Kidney (tissue), 14 donors: ENCODE results near the gene SCMH1. TPM values are rescaled to one million over a fixed set of nuclear protein-coding genes. Genes with fewer than 3 reads are reported as not detected.

Experiments used
- DNase-seq, 5 donors: peaks; one replicate each; pipeline ENCODE4 v3.0.0-alpha.2; 2013 to 2020
- FAIRE-seq: peaks from 2 replicates; lab custom pipeline; 2012; peaks lifted over from hg19 to GRCh38; lab: Jason Lieb, UNC
- H3K27ac ChIP-seq, 2 donors: one replicate each; pipeline ENCODE4 v1.7.0; 2013; ENCODE audit warnings: low read depth in 2 of 2, low read length in 2 of 2, inconsistent platforms in 1 of 2
- H3K27me3 ChIP-seq: one replicate; pipeline ENCODE4 v1.7.1; 2013; ENCODE audit warnings: low read length, inconsistent platforms; ENCODE audit not compliant: control insufficient read depth, insufficient read depth
- H3K36me3 ChIP-seq, 3 donors: one replicate each; pipeline versions ENCODE4 v1.7.0 to v1.7.1; 2013; ENCODE audit warnings: low read length in 3 of 3, control low read depth in 1 of 3, inconsistent platforms in 1 of 3; ENCODE audit not compliant: insufficient read depth in 3 of 3, control insufficient read depth in 2 of 3
- H3K4me1 ChIP-seq, 3 donors: one replicate each; pipeline versions ENCODE4 v1.7.0 to v1.7.1; 2013; ENCODE audit warnings: low read length in 3 of 3, inconsistent platforms in 1 of 3, low read depth in 1 of 3; ENCODE audit not compliant: control insufficient read depth in 2 of 3, insufficient read depth in 2 of 3
- H3K4me3 ChIP-seq, 3 donors: one replicate each; pipeline versions ENCODE4 v1.7.0 to v1.8.1; 2013; ENCODE audit warnings: low read length in 3 of 3, control low read depth in 1 of 3, inconsistent platforms in 1 of 3
- H3K9ac ChIP-seq, 3 donors: one replicate each; pipeline versions ENCODE4 v1.7.0 to v1.7.1; 2013; ENCODE audit warnings: low read length in 3 of 3, control low read depth in 1 of 3, inconsistent platforms in 1 of 3
- H3K9me3 ChIP-seq, 3 donors: one replicate each; pipeline versions ENCODE4 v1.7.0 to v1.7.1; 2013; ENCODE audit warnings: low read length in 3 of 3, control low read depth in 1 of 3, inconsistent platforms in 1 of 3; ENCODE audit not compliant: control insufficient read depth in 2 of 3, insufficient read depth in 1 of 3
- CTCF ChIP-seq: IDR thresholded peaks from 3 replicates; pipeline ENCODE4 v1.5.1; 2012; ENCODE audit warnings: mild to moderate bottlenecking, moderate library complexity, borderline replicate concordance; ENCODE audit not compliant: insufficient read depth; ENCODE audit errors: extremely low read depth
- intact Hi-C: fragments of 100-400 bp; cut with DNase I; formaldehyde crosslinking; loops from one replicate; pipeline ENCODE4 v1.11.1; 2022
- polyA plus RNA-seq: library from polyadenylated mRNA; stranded (reverse); fragments of 350-450 nt; fragmentation: Illumina TruSeq; extraction: RNeasy Lipid Tissue Mini Kit (QIAGEN cat#74804); gene quantifications from one replicate; pipeline ENCODE4 v1.2.3, GENCODE V29; 2014; ENCODE audit warnings: low read depth, low replicate concordance; ENCODE audit not compliant: insufficient read depth
- total RNA-seq: library from RNA; stranded (reverse); fragmentation: NEBNext Ultra II Directional; extraction: Animal tissue kit (Norgen Biotek cat#: 25700); gene quantifications from one replicate; pipeline ENCODE4 v1.2.1, GENCODE V29; 2021
- donor health status: control.
- donor health status: control.
- donor health status: control.
- donor health status: control.
- donor health status: control.
- donor health status: DM: yes; HTN: yes; CAD: no.
- donor health status: Normal renal cell carcinoma (clear cell type).

Gene SCMH1
- total and polyA plus RNA-seq, 2 donors from 2014 or later: 26.4 to 58.3 TPM

- no peaks in the 10 kb centered on the region for H3K36me3 ChIP-seq
- intact Hi-C loops: no loop called here
- DNase-seq: no peak
These were observed 141.9 kb downstream of the SCMH1 start for GRCh38 chr1:41100170-41100569.

GRCh38 chr1:41098730-41099460 is 143.2 kb downstream of the SCMH1 start:
- intact Hi-C loops: no loop called here
- no peak overlapping the region for H3K9ac ChIP-seq
- DNase-seq (no peak), FAIRE-seq (no peak)
- no peaks in the 10 kb centered on the region for H3K36me3 ChIP-seq
- H3K27me3 ChIP-seq: no peaks in the 10 kb centered on the region
- no peak overlapping the region for H3K27ac ChIP-seq
- H3K4me1 ChIP-seq: peaks cover 0 to 15% (median 5%) of the 10 kb centered on the region in 3 donors
- no peak for TF ChIP-seq CTCF
- no peaks in the 10 kb centered on the region for H3K9me3 ChIP-seq
- H3K4me3 ChIP-seq: no peak overlapping the region

More at GRCh38 chr1:41100170-41100569, 141.9 kb downstream of the SCMH1 start:
- no peak for FAIRE-seq
- Histone ChIP-seq H3K4me3 (no peak overlapping the region), H3K27ac (no peak overlapping the region), H3K9ac (no peak overlapping the region), H3K27me3 (no peaks in the 10 kb centered on the region), H3K4me1 (peaks cover 0 to 15% (median 5%) of the 10 kb centered on the region in 3 donors), H3K9me3 (no peaks in the 10 kb centered on the region)
- TF ChIP-seq CTCF: no peak

GRCh38 chr1:41097105-41097504 is 145.0 kb downstream of the SCMH1 start:
- no peak overlapping the region for H3K4me3 ChIP-seq
- H3K9ac ChIP-seq: no peak overlapping the region
- TF ChIP-seq CTCF: no peak
- no peak overlapping the region for H3K27ac ChIP-seq
- H3K36me3 ChIP-seq: no peaks in the 10 kb centered on the region
- FAIRE-seq: no peak
- intact Hi-C loops: no loop called here
- peaks cover 0 to 6% (median 0%) of the 10 kb centered on the region in 3 donors for H3K4me1 ChIP-seq
- no peaks in the 10 kb centered on the region for H3K9me3 ChIP-seq
- H3K27me3 ChIP-seq: no peaks in the 10 kb centered on the region
- DNase-seq: no peak
